ENCODE measurements around the gene FSTL4. TPM values are rescaled to one million over a fixed set of nuclear protein-coding genes. Genes with fewer than 3 reads are reported as not detected.

The FSTL4 gene
- total RNA-seq, result not detected in 2 replicates

GRCh38 chr5:133612249-133612860 is at the start of gene FSTL4:
TSS of gene FSTL4 (minus strand) at chr5:133612541.

All from endothelial cell of coronary artery (primary cell).